ENCODE results near the gene NFYC.

DNA sequence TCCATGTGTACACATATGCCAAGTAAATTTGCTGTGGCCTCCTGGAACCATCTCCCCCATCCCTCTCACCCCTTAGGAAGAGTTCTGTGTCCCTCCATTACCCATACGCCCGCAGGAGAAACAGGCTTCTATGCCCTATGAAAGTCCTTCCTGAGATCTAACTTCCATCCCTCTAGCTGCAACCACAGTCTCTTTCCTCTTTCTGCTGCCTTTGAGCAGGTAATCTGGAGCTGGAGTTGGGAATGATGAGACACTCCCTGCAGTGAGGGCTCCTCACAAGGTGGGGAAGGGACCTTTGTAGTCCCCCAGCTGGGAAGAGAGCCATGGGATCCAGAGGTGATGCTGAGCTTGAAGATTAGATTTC, 90.1 kb downstream of the NFYC start:
- TF ChIP-seq GATA3 (IDR thresholded peaks at IDR 0.05; ENCODE audit: low read depth, low read length) (no peak), GATA2 (IDR thresholded peaks at IDR 0.05; ENCODE audit: low read depth, low read length) (no peak)

Measured in SH-SY5Y (cell line).